ENCODE data around the gene HS3ST4. TPM values are rescaled to one million over a fixed set of nuclear protein-coding genes. Genes with fewer than 3 reads are reported as not detected.

The HS3ST4 gene
- total and polyA plus RNA-seq, 2 donors (not counting 1 experiment from before 2014, with no cell fraction given): not detected

DNA sequence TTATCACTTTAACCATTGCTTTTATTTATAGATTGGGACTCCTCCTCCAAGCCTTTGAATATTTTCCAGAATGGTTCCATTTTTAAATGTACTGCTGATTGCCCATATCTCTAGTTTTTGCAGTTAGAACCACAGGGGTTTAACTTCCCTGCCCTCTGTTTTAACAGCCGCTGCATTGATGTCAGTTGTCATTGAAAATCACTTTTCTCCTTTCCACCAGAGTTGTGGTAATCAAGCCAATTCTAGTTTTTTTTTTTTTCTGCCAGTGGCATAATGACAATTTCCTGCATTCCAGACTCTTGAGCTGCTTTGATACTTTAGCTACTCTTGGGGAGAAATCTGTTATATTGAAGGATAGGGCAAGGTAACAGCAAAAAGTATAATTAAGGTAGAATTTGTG is 91.5 kb downstream of the HS3ST4 start:
- Histone ChIP-seq H3K9me3 (ENCODE audit: control extremely low read depth in 1 of 3, control insufficient read depth in 2 of 3, insufficient read depth in 1 of 3, low read length in 2 of 3) (no peaks in the 10 kb centered on the region), H3K79me2 (ENCODE audit: control insufficient read depth, insufficient read depth, low read length) (no peaks in the 10 kb centered on the region), H3K27me3 (replicated peaks in 1 of 4; ENCODE audit: control extremely low read depth in 1 of 4, control insufficient read depth in 3 of 4, insufficient read depth in 4 of 4, low read length in 3 of 4) (no peaks in the 10 kb centered on the region), H2AFZ (ENCODE audit: insufficient read depth, low read depth, low read length, poor library complexity, severe bottlenecking) (no peak overlapping the region), H3K27ac (ENCODE audit: low read length in 2 of 2) (no peak overlapping the region), H3K4me3 (ENCODE audit: control extremely low read depth in 1 of 5, extremely low read depth in 1 of 5, insufficient read depth in 1 of 5, low read depth in 2 of 5, low read length in 4 of 5) (no peak overlapping the region), H3K9ac (ENCODE audit: low read length) (no peak overlapping the region), H4K20me1 (ENCODE audit: control insufficient read depth, insufficient read depth, low read length, poor library complexity, severe bottlenecking) (no peaks in the 10 kb centered on the region), H3K36me3 (replicated peaks in 1 of 2; ENCODE audit: control extremely low read depth in 1 of 2, control insufficient read depth in 1 of 2, extremely low read depth in 1 of 2, insufficient read depth in 2 of 2, low read length in 1 of 2) (no peaks in the 10 kb centered on the region), H3K4me1 (ENCODE audit: control insufficient read depth in 2 of 2, insufficient read depth in 2 of 2, low read length in 2 of 2) (no peaks in the 10 kb centered on the region), H3K4me2 (replicated peaks; ENCODE audit: low read depth, low read length, poor library complexity, severe bottlenecking) (no peak overlapping the region)
- ChIA-PET CTCF (no interaction called here), POLR2A (no interaction called here)
- WGBS (ENCODE audit: insufficient coverage): 29% methylated on average over 1 of the region's 1 CpG
- Mint-ChIP-seq H3K4me1 (no peaks in the 10 kb centered on the region), H3K27ac (no peak overlapping the region), H3K9me3 (ENCODE audit: insufficient read depth) (no peaks in the 10 kb centered on the region), H3K27me3 (peaks cover 4% of the 10 kb centered on the region), H3K4me3 (no peak overlapping the region)
- no peak for TF ChIP-seq EZH2 (IDR thresholded peaks at IDR 0.05; ENCODE audit: borderline replicate concordance, insufficient read depth, low read depth, low read length, poor library complexity, severe bottlenecking)
- TF ChIP-seq, protein P1, sequence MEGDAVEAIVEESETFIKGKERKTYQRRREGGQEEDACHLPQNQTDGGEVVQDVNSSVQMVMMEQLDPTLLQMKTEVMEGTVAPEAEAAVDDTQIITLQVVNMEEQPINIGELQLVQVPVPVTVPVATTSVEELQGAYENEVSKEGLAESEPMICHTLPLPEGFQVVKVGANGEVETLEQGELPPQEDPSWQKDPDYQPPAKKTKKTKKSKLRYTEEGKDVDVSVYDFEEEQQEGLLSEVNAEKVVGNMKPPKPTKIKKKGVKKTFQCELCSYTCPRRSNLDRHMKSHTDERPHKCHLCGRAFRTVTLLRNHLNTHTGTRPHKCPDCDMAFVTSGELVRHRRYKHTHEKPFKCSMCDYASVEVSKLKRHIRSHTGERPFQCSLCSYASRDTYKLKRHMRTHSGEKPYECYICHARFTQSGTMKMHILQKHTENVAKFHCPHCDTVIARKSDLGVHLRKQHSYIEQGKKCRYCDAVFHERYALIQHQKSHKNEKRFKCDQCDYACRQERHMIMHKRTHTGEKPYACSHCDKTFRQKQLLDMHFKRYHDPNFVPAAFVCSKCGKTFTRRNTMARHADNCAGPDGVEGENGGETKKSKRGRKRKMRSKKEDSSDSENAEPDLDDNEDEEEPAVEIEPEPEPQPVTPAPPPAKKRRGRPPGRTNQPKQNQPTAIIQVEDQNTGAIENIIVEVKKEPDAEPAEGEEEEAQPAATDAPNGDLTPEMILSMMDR (IDR thresholded peaks at IDR 0.05): no peak
- DNase-seq (no peak), ATAC-seq (ENCODE audit: low read depth) (no peak)
- intact Hi-C loops (cut with micrococcal nuclease): no loop called here

DNA sequence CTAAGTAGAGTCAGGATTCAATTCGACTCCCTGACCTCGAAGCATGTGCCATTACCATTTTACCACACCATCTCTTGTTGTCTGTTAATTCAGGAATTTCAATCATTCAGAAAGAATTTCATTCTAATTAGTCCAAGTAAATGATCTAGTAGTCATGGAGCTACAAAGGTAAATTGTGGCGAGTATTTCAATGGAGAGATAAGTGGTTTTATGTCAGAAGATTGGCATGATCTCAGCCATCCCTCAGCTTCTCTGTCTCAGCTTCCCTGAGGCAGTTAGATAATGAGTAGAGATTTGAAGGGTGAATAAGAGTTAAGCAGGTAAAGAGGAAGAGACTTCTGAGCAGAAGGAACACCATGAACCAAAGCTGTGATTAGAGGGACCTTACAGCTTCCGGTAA is 93.6 kb downstream of the HS3ST4 start:
- no peak overlapping the region for H3K9ac ChIP-seq (ENCODE audit: low read length)
- no peak overlapping the region for H3K27ac ChIP-seq (ENCODE audit: low read length in 2 of 2)
- H3K27me3 ChIP-seq (replicated peaks in 1 of 4; ENCODE audit: control extremely low read depth in 1 of 4, control insufficient read depth in 3 of 4, insufficient read depth in 4 of 4, low read length in 3 of 4): no peaks in the 10 kb centered on the region
- intact Hi-C loops (cut with micrococcal nuclease): no loop called here
- no peaks in the 10 kb centered on the region for H3K27me3 Mint-ChIP-seq
- no peaks in the 10 kb centered on the region for H3K36me3 ChIP-seq (replicated peaks in 1 of 2; ENCODE audit: control extremely low read depth in 1 of 2, control insufficient read depth in 1 of 2, extremely low read depth in 1 of 2, insufficient read depth in 2 of 2, low read length in 1 of 2)
- WGBS (ENCODE audit: insufficient coverage): 75% methylated on average over 1 of the region's 4 CpGs
- H3K4me1 ChIP-seq (ENCODE audit: control insufficient read depth in 2 of 2, insufficient read depth in 2 of 2, low read length in 2 of 2): no peaks in the 10 kb centered on the region
- DNase-seq (no peak), ATAC-seq (ENCODE audit: low read depth) (no peak)
- H3K9me3 ChIP-seq (ENCODE audit: control extremely low read depth in 1 of 3, control insufficient read depth in 2 of 3, insufficient read depth in 1 of 3, low read length in 2 of 3): no peaks in the 10 kb centered on the region
- no peak overlapping the region for H3K27ac Mint-ChIP-seq
- ChIA-PET POLR2A (no interaction called here), CTCF (no interaction called here)
- H3K79me2 ChIP-seq (ENCODE audit: control insufficient read depth, insufficient read depth, low read length): no peaks in the 10 kb centered on the region
- peaks cover under 1% of the 10 kb centered on the region for H3K9me3 Mint-ChIP-seq (ENCODE audit: insufficient read depth)
- no peak overlapping the region for H3K4me3 ChIP-seq (ENCODE audit: control extremely low read depth in 1 of 5, extremely low read depth in 1 of 5, insufficient read depth in 1 of 5, low read depth in 2 of 5, low read length in 4 of 5)
- H3K4me2 ChIP-seq (replicated peaks; ENCODE audit: low read depth, low read length, poor library complexity, severe bottlenecking): no peak overlapping the region
- H2AFZ ChIP-seq (ENCODE audit: insufficient read depth, low read depth, low read length, poor library complexity, severe bottlenecking): no peak overlapping the region
- no peak overlapping the region for H3K4me3 Mint-ChIP-seq
- no peaks in the 10 kb centered on the region for H3K4me1 Mint-ChIP-seq
- TF ChIP-seq, protein P1 (IDR thresholded peaks at IDR 0.05): no peak
- no peak for TF ChIP-seq EZH2 (IDR thresholded peaks at IDR 0.05; ENCODE audit: borderline replicate concordance, insufficient read depth, low read depth, low read length, poor library complexity, severe bottlenecking)
- no peaks in the 10 kb centered on the region for H4K20me1 ChIP-seq (ENCODE audit: control insufficient read depth, insufficient read depth, low read length, poor library complexity, severe bottlenecking)

All from B cell (primary cell).